ENCODE measurements around the gene PITPNB.

- no peak for TF ChIP-seq POLR2A (IDR thresholded peaks at IDR 0.05)
- TF ChIP-seq, protein P1, sequence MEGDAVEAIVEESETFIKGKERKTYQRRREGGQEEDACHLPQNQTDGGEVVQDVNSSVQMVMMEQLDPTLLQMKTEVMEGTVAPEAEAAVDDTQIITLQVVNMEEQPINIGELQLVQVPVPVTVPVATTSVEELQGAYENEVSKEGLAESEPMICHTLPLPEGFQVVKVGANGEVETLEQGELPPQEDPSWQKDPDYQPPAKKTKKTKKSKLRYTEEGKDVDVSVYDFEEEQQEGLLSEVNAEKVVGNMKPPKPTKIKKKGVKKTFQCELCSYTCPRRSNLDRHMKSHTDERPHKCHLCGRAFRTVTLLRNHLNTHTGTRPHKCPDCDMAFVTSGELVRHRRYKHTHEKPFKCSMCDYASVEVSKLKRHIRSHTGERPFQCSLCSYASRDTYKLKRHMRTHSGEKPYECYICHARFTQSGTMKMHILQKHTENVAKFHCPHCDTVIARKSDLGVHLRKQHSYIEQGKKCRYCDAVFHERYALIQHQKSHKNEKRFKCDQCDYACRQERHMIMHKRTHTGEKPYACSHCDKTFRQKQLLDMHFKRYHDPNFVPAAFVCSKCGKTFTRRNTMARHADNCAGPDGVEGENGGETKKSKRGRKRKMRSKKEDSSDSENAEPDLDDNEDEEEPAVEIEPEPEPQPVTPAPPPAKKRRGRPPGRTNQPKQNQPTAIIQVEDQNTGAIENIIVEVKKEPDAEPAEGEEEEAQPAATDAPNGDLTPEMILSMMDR (IDR thresholded peaks at IDR 0.05), result no peak
Observed at GRCh38 chr22:27871306-27872014, 47.6 kb downstream of the PITPNB start.
